Gastrocnemius medialis (tissue), 4 donors: Measurements from ENCODE around the gene TMBIM1.
A peak's percentile ranks its signal among the peaks of the same experiment; 100 is the strongest.

Experiments used
- POLR2A ChIP-seq, 2 donors: fragments of 450-650 bp; IDR thresholded peaks; one replicate each; pipeline ENCODE4 v1.6.1; 2017; ENCODE audit warnings: antibody characterized with exemption in 2 of 2, mild to moderate bottlenecking in 2 of 2, moderate library complexity in 2 of 2
- TF ChIP-seq, protein P1 (sequence below), 5 experiments: fragments of 450-650 bp in 3 of 5; fragments of 200-600 bp in 2 of 5; sonication (generic) in 2 of 5; IDR thresholded peaks in 4 of 5; conservative IDR thresholded peaks in 1 of 5; 1 replicate in 4 of 5; 2 replicates in 1 of 5; pipeline ENCODE4 v1.5.1; 2016 to 2019; ENCODE audit warnings: antibody characterized with exemption in 5 of 5, mild to moderate bottlenecking in 3 of 5, moderate library complexity in 3 of 5

DNA sequence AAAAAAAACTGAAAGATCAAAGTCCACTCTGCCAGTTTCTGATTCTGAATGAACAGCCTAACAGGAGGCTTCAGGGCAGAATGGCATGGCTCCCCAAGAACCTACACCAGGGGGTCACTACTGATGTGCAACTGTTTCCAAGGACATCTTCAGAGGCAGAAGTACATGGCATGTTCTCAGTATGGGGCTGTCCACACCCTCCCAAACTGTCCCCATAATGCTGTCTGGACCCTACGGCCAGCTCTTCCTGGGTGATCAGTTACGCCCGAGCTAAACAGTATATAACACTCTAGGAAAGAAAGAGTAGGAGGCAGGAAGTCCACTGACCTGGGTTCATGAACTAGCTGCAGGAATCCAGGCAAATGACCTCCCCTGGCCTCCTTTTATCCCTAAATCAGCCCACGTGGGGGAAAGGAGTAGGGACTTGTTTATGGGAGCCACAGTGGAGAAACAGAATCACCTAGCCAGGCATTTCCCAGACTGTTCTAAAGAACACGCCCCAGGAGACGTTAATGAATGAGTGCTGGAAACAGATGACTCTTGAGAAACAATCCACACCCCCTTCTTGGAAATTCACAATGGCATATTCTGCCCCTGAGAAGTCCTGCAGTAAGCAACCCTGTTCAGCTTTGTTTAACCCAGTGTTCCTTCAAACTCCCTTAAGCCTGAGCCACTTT lies 2.5 kb downstream of the TMBIM1 start:
- TF ChIP-seq, protein P1, sequence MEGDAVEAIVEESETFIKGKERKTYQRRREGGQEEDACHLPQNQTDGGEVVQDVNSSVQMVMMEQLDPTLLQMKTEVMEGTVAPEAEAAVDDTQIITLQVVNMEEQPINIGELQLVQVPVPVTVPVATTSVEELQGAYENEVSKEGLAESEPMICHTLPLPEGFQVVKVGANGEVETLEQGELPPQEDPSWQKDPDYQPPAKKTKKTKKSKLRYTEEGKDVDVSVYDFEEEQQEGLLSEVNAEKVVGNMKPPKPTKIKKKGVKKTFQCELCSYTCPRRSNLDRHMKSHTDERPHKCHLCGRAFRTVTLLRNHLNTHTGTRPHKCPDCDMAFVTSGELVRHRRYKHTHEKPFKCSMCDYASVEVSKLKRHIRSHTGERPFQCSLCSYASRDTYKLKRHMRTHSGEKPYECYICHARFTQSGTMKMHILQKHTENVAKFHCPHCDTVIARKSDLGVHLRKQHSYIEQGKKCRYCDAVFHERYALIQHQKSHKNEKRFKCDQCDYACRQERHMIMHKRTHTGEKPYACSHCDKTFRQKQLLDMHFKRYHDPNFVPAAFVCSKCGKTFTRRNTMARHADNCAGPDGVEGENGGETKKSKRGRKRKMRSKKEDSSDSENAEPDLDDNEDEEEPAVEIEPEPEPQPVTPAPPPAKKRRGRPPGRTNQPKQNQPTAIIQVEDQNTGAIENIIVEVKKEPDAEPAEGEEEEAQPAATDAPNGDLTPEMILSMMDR (IDR thresholded peaks at IDR 0.05 in 4 of 5, conservative IDR thresholded peaks at IDR 0.05 in 1 of 5), result no peak
- peak in 1 of 2 donors; percentile 23 for TF ChIP-seq POLR2A (IDR thresholded peaks at IDR 0.05)
